Kidney epithelial cell (primary cell): ENCODE measurements around the gene ANKRD22. TPM values are rescaled to one million over a fixed set of nuclear protein-coding genes. Genes with fewer than 3 reads are reported as not detected.

Source experiments
- DNase-seq: peaks from one replicate; pipeline ENCODE4 v3.0.0-alpha.2; 2010; ENCODE audit warnings: low read depth
- H3K27me3 ChIP-seq: 2 replicates; pipeline ENCODE4 v1.6.0; 2011; ENCODE audit warnings: low read length; ENCODE audit not compliant: control insufficient read depth, insufficient read depth
- H3K36me3 ChIP-seq: 2 replicates; pipeline ENCODE4 v1.5.1; 2011; ENCODE audit warnings: low read length; ENCODE audit not compliant: control insufficient read depth, insufficient read depth
- H3K4me3 ChIP-seq: 2 replicates; pipeline ENCODE4 v1.5.1; 2011; ENCODE audit warnings: low read depth, mild to moderate bottlenecking, control low read depth, low read length
- CTCF ChIP-seq: IDR thresholded peaks from 2 replicates; pipeline ENCODE4 v1.5.1; 2011; ENCODE audit warnings: mild to moderate bottlenecking, moderate library complexity, low read length, control low read depth, inconsistent platforms; ENCODE audit not compliant: insufficient read depth, poor library complexity, severe bottlenecking
- total RNA-seq: library from RNA; depleted of rRNA; stranded (reverse); fragments of >200 nt; gene quantifications from 2 replicates; pipeline ENCODE4 v1.2.3, GENCODE V29; 2015

The ANKRD22 gene
- total RNA-seq, 1 donor from 2014 or later, result 0.17 TPM

- Histone ChIP-seq H3K4me3 (no peak overlapping the region), H3K27me3 (no peaks in the 10 kb centered on the region), H3K36me3 (no peaks in the 10 kb centered on the region)
- TF ChIP-seq CTCF, result no peak
- no peak for DNase-seq
These were observed 43.6 kb upstream of the ANKRD22 start for GRCh38 chr10:88895250-88895649.

GRCh38 chr10:88893611-88894010 is 42.0 kb upstream of the ANKRD22 start:
- TF ChIP-seq CTCF, result no peak
- no peak for DNase-seq
- no peaks in the 10 kb centered on the region for H3K36me3 ChIP-seq
- no peaks in the 10 kb centered on the region for H3K27me3 ChIP-seq
- H3K4me3 ChIP-seq, result no peak overlapping the region

- no peak for TF ChIP-seq CTCF
- no peak overlapping the region for H3K4me3 ChIP-seq
- H3K36me3 ChIP-seq, result no peaks in the 10 kb centered on the region
- DNase-seq, result no peak
- H3K27me3 ChIP-seq, result no peaks in the 10 kb centered on the region
These were observed 40.8 kb upstream of the ANKRD22 start for GRCh38 chr10:88892222-88892967.

GRCh38 chr10:88890681-88891381 is 39.2 kb upstream of the ANKRD22 start:
- Histone ChIP-seq H3K4me3 (no peak overlapping the region), H3K36me3 (no peaks in the 10 kb centered on the region), H3K27me3 (no peaks in the 10 kb centered on the region)
- DNase-seq, result no peak
- TF ChIP-seq CTCF, result no peak

GRCh38 chr10:88889559-88890337 is 38.1 kb upstream of the ANKRD22 start:
- Histone ChIP-seq H3K4me3 (no peak overlapping the region), H3K36me3 (no peaks in the 10 kb centered on the region), H3K27me3 (no peaks in the 10 kb centered on the region)
- no peak for DNase-seq
- no peak for TF ChIP-seq CTCF
